Thoracic aorta (tissue), 2 donors: ENCODE measurements around the gene SLC26A1. TPM values are rescaled to one million over a fixed set of nuclear protein-coding genes. Genes with fewer than 3 reads are reported as not detected.

Experiments
- ATAC-seq: fragments of 150-250 bp; one replicate; pipeline ENCODE4 v1.8.0; 2017; ENCODE audit warnings: low read depth; ENCODE audit not compliant: insufficient number of reproducible peaks, low FRiP score
- DNase-seq: peaks from one replicate; pipeline ENCODE4 v3.0.0-alpha.2; 2020; ENCODE audit warnings: low spot score
- H3K27ac ChIP-seq, 2 donors: fragments of 200-600 bp; sonication (generic); 1 replicate in 1 of 2; 2 replicates in 1 of 2; pipeline ENCODE4 v1.5.1; 2016; ENCODE audit warnings: mild to moderate bottlenecking in 2 of 2, moderate library complexity in 2 of 2
- H3K27me3 ChIP-seq: fragments of 200-600 bp; sonication (generic); replicated peaks from 2 replicates; pipeline ENCODE4 v1.6.0; 2016; ENCODE audit warnings: mild to moderate bottlenecking; ENCODE audit not compliant: insufficient read depth
- H3K36me3 ChIP-seq: fragments of 200-600 bp; sonication (generic); one replicate; pipeline ENCODE4 v1.5.1; 2016
- H3K4me1 ChIP-seq, 2 donors: fragments of 200-600 bp; sonication (generic); 1 replicate in 1 of 2; 2 replicates in 1 of 2; pipeline versions ENCODE4 v1.5.1 to v1.6.0; 2016; ENCODE audit warnings: low read depth in 2 of 2, mild to moderate bottlenecking in 1 of 2; ENCODE audit not compliant: control insufficient read depth in 1 of 2
- H3K4me3 ChIP-seq: fragments of 200-600 bp; sonication (generic); 2 replicates; pipeline ENCODE4 v1.5.1; 2016; ENCODE audit warnings: mild to moderate bottlenecking
- H3K9me3 ChIP-seq: fragments of 200-600 bp; sonication (generic); 2 replicates; pipeline ENCODE4 v1.5.1; 2016
- total RNA-seq, 2 donors: library from RNA; depleted of rRNA; stranded (reverse); fragments of >200 nt; gene quantifications; one replicate each; pipeline versions ENCODE4 v1.1.0 to v1.2.3, GENCODE V29; 2016
- TF ChIP-seq, protein P1 (sequence below): fragments of 200-600 bp; sonication (generic); IDR thresholded peaks from one replicate; pipeline ENCODE4 v1.5.1; 2019; ENCODE audit warnings: antibody characterized with exemption

Gene SLC26A1
- total RNA-seq, 2 donors from 2014 or later = not detected

DNA sequence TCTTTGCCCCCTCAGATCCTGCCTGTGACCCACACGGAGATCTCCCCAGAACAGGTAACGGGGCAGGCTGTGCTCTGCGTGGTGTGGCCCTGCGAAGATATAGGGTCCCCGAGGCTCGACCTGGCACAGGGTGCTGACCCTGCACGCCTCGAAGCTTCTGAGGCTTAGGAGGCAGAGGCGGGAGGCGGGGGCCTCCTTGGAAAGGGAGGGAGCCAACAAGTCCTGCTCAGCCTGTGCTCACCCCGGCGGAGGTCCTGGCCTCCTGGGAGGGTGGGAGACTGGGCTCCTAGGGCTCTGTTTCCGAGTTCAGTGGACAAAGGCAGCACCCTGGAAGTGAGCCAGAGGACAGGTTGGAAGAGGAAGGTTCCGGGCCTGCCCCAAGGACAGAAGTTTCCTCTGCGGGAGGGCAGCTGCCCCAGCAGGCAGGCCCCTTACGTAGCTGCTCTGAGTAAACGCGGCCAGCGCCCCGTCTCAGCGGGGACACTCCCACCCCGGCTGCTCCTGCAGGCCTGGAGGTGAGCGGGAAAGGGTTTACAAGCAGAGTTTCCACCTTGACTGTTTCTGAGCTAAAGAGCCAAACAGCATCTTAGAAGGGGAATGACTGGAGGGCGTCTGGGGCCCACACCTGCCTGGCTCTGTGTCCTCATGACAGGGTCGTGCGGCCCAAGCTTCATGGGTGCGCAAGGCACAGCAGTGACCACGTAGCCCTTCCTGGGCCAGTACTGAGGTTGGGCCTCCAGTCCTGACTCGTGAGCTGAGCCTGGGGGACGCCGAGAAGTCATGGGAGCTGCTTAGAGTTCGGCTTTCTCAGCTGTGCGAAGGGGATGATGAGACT, 44.9 kb downstream of the SLC26A1 start:
- peaks cover 7% of the 10 kb centered on the region for H3K36me3 ChIP-seq
- no peaks in the 10 kb centered on the region for H3K9me3 ChIP-seq
- no peak overlapping the region for H3K27ac ChIP-seq
- no peak for ATAC-seq
- TF ChIP-seq, protein P1, sequence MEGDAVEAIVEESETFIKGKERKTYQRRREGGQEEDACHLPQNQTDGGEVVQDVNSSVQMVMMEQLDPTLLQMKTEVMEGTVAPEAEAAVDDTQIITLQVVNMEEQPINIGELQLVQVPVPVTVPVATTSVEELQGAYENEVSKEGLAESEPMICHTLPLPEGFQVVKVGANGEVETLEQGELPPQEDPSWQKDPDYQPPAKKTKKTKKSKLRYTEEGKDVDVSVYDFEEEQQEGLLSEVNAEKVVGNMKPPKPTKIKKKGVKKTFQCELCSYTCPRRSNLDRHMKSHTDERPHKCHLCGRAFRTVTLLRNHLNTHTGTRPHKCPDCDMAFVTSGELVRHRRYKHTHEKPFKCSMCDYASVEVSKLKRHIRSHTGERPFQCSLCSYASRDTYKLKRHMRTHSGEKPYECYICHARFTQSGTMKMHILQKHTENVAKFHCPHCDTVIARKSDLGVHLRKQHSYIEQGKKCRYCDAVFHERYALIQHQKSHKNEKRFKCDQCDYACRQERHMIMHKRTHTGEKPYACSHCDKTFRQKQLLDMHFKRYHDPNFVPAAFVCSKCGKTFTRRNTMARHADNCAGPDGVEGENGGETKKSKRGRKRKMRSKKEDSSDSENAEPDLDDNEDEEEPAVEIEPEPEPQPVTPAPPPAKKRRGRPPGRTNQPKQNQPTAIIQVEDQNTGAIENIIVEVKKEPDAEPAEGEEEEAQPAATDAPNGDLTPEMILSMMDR = no peak
- H3K27me3 ChIP-seq = no peaks in the 10 kb centered on the region
- DNase-seq = no peak
- no peaks in the 10 kb centered on the region for H3K4me1 ChIP-seq
- H3K4me3 ChIP-seq = no peak overlapping the region

GRCh38 chr4:947491-947971, 45.7 kb downstream of the SLC26A1 start:
- no peaks in the 10 kb centered on the region for H3K4me1 ChIP-seq
- peaks cover 4% of the 10 kb centered on the region for H3K36me3 ChIP-seq
- no peak overlapping the region for H3K4me3 ChIP-seq
- ATAC-seq (no peak), DNase-seq (no peak)
- H3K27me3 ChIP-seq = no peaks in the 10 kb centered on the region
- no peak overlapping the region for H3K27ac ChIP-seq
- no peaks in the 10 kb centered on the region for H3K9me3 ChIP-seq
- TF ChIP-seq, protein P1 = no peak

DNA sequence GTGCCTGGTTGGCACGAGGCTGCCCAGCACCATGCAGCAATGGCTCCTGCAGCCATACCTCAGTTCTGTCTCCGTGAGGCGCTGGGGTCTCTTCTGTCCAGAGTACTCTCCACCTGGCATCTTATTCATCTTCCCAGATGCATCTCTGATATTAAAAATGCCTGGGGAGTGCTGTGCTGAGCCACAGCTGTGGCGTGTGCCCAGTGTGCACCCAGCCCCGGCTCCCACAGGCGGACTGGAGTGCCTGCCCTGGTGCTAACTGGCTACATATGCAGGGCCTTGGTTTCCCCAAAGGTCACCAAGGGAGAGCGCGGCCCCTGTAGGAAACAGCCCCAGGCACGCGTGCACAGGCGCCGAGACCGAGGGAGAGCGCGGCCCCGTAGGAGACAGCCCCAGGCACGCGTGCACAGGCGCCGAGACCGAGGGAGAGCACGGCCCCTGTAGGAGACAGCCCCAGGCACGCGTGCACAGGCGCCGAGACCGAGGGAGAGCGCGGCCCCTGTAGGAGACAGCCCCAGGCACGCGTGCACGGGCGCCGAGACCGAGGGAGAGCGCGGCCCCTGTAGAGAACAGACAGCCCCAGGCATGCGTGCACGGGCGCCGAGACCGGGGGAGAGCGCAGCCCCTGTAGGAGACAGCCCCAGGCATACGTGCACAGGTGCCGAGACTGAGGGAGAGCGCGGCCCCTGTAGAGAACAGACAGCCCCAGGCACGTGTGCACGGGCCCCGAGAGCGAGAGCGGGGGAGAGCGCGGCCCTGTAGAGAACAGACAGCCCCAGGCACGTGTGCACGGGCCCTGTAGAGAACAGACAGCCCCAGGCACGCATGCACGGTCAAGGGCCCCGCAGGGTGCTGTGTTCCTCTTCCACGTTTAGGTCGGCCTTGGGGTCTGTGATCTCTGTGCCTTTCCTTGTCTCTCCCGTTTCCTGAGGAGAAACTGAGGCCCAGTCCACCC, 46.4 kb downstream of the SLC26A1 start:
- Histone ChIP-seq H3K4me1 (no peaks in the 10 kb centered on the region), H3K36me3 (peaks cover 4% of the 10 kb centered on the region), H3K4me3 (no peak overlapping the region), H3K27ac (no peak overlapping the region), H3K9me3 (no peaks in the 10 kb centered on the region), H3K27me3 (no peaks in the 10 kb centered on the region)
- DNase-seq (no peak), ATAC-seq (no peak)
- TF ChIP-seq, protein P1 = no peak

DNA sequence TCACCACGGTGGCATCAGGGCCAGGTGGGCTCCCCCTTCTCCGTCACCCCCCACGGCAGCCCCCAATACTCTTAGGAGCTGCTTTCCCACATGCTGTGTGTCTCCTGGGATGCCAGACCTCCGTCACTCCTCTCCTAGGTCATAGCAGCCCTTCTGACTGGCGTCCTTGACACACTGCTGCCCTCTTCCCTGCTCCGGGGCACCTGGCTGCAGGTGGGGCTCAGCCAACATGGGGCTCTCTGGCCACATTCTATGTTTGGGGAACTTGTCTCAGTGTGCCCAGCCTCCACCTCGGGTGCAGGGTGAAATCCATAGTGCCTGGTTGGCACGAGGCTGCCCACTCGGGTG, 47.1 kb downstream of the SLC26A1 start:
- peaks cover 4% of the 10 kb centered on the region for H3K36me3 ChIP-seq
- TF ChIP-seq, protein P1 = no peak

More for the DNA sequence above, 47.1 kb downstream of the SLC26A1 start:
- H3K4me3 ChIP-seq = no peak overlapping the region
- H3K4me1 ChIP-seq = no peaks in the 10 kb centered on the region
- no peaks in the 10 kb centered on the region for H3K9me3 ChIP-seq
- no peaks in the 10 kb centered on the region for H3K27me3 ChIP-seq
- no peak for DNase-seq
- no peak overlapping the region for H3K27ac ChIP-seq
- no peak for ATAC-seq
